ENCODE measurements around the gene SLC23A3.

Gene SLC23A3

DNA sequence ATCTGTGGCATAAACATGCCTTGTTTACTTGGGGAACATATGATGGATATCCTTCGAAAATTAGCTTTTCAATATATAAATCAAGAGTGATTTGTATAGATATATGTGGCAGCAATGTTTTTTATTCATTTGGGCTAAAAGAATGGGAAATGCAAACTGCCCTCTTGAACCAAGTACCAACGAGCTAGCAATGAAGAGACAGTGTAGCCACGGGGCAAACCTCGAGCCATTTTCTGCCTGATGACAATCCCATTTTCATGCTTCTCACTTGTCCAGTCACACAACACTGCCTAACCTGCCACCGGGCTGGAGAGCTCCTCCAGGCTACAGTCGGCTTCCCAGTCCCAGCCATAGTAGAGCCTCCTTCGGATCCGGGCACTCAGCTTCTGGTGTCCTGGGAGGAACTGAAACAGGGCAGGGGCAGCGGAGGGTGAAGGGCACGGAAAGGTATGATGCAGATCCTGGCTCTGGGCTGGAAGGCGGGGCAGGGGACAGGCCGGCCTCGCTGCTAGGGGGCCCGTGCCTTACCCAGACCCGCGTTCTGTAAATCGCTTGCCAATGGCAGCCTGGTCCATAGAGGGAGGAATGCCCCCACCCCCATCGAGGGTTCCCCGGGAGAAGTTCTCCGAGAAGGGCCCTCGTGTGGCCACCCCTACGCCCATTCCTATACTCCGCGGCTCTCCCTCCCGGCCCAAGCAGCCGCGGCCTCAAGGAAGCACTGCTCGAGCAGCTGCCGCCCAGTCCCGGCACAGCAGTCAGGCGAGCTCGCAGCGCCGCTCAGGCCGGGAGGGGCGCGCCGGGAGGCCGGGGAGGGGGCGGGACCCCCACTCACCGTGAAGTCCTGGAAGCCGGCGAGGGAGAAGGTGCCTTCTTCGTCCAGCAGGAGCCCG lies 6.3 kb upstream of the SLC23A3 start:
- peak; percentile 43 for DNase-seq

GRCh38 chr2:219175486-219175885 lies 5.7 kb upstream of the SLC23A3 start:
- no peak for DNase-seq

- no peak for DNase-seq
These were observed 5.0 kb upstream of the SLC23A3 start for GRCh38 chr2:219174801-219175200.

GRCh38 chr2:219174146-219174545 lies 4.3 kb upstream of the SLC23A3 start:
- no peak for DNase-seq

DNA sequence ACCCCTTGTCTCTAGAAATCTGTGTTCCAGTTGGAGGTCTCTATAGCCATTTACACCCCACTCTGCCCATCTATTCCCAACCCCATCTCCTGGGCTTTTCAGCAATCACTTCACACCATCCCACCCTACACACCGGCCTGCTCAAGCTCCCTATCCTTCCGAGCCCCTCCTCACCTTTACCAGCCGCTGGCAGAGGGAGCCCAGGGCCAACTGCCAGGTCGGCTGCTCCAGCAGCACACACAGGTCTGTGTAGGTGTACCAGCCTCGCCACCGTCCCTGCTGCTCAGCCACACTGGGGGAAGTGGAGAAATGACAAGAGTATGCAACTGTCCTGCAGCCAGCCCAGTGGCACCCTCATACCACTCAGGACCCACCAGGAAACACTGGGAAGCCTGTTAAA lies 3.3 kb upstream of the SLC23A3 start:
- no peak for DNase-seq

DNA sequence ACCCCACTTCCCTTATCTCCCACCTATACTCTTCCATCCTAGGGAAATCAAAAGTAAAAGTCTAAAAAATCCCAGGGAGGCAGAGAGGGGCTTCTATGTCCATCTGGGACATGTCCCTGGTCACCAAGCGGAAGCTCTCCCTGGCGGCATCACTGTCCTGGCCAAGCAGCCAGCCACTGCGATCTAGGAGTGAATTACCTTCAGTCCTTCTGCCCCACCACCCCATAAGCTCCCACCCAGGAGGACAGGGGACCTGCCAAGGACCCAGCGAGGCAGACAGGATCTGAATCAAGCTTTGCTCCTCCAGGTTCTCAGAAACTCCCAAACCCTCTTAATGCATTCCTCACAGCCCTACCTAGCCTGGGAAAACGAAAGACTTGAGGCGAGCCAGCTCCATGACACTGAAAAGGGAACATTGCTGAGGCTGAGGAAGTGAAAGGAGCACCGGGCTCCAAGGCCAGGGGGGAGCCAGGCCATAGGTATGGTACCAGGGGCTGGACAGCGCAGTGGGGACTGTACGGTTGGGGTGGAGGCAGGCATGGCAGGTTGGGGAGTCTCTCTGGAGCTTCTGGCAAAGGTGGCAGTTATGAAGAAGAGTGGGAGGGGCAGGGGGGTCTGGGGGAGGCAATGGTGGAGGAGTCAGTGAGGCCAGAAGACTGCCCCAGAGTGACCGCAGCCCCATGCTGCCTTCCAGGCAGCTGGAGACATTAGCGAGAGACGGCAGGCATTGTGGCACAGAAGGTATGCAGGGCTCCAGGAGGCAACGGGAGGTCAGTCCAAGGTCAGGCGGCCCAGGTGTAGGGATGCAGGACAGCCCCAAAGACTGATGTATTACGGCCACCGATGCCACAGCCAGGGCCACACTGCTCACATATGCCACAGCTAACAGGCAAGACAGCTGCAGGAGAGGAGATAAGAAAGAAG lies 2.7 kb upstream of the SLC23A3 start:
- DNase-seq, result peak; percentile 33

DNA sequence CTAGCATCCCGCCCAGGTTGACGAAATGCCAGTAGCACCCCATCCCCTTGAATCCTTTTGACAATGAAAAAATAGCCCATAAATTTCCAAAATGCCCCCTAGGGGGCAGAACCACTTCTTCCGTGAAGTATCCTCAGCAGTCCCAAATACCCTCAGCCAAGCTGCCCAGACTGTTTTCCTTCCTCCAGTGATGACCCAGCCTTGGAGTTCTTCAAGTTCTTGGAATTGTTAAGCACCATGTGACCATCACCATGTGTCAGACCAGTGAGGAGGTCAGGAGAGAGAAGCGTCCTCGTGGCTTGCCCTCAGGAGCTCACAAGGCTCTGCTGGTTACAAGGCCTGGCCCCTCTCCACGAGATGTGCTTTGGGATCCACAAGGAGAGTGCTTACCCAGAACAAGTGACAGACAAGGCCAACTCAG lies 1.4 kb upstream of the SLC23A3 start:
- DNase-seq, result peak; percentile 65

- DNase-seq, result no peak
These were observed 897 bp downstream of the SLC23A3 start for GRCh38 chr2:219168932-219169331.

- DNase-seq, result peak; percentile 40
These were observed 1.3 kb downstream of the SLC23A3 start for GRCh38 chr2:219168526-219168925.

GRCh38 chr2:219167997-219168396 lies 1.8 kb downstream of the SLC23A3 start:
- no peak for DNase-seq

- peak; percentile 33 for DNase-seq
These were observed 4.5 kb downstream of the SLC23A3 start for GRCh38 chr2:219165058-219165911.

DNA sequence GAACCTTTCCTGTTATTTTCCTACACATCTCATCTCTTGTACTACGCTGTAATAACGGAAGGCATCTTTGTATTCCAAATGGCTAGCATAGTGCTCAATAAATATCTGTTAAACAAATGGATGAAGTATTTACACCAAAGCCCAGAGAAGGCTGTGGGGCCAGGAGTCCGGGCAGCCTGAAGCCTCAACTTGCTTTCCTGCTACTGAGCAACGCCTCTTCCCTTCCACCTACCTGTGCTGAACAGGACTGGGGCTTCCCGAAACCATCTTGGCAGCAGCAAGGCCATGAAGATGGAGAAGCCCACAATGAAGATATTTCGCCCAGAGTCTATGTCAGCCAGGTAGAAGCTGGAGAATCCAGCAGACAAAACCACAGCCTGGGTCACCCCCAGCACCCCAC lies 6.7 kb downstream of the SLC23A3 start:
- DNase-seq, result no peak

- DNase-seq, result no peak
These were observed 8.7 kb downstream of the SLC23A3 start for GRCh38 chr2:219161097-219161496.

- DNase-seq, result peak; percentile 94
These were observed 9.4 kb downstream of the SLC23A3 start, which contains the start of gene NHEJ1 for GRCh38 chr2:219160186-219161017. Gene NHEJ1, minus strand, starts transcription at chr2:219160815. Its CDS starts 2,453 bp downstream, at chr2:219158362.

DNA sequence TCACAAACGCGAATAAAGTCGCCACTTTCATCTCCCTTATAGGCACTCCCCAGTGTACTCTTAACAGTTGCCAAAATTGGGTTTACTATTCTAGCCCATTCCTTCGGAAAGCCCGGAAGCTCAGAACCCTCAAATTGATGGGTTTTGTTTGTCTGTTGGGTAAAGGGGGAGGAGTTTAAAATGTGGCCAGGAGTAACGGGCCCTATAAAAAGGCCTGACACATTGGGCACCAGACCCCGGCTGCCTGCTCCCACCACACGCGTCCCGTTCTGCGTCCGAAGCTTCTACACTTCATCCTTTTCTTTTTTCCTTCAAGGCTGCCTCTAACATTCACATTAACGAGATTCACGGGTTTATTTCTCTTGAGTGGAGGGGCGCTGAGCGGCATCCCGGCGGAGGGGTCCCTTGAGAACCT lies 10.1 kb downstream of the SLC23A3 start:
- DNase-seq, result no peak

DNA sequence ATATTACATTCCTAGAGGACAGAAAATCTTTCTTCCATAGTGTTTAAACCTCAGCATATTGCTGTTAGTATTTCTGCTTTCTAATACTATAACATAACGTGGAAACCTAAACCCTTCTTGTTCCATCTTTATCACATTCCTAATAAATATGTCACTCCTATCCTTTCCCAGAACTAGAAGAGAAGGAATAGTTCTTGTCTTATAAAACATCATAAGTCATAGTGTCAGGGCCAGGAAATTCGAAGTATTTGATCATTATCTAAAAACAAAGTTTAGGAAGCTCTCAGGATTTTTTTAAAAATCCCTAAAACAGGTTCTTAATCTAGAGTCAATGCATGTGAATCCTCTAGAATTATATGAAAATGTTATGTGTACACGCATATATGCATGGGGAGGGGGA lies 11.2 kb downstream of the SLC23A3 start:
- no peak for DNase-seq

DNA sequence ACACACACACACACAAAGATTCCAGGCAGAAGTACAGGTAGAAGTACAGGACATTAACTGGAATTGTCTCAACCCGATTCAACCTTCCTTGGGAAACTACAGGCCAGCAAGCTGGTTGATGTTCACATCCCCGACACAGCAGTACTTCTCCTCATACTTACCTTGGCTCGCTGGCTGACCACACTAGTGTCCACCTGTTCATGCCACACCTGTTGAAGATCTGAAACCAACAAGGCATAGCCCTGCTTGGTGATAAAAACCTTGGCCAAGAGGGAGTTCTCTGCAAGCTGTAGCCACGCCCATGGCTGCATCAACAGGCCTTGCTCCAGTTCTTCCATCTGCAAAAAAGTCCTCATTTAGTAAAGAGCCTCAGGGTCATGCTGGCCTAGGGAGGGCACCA lies 11.8 kb downstream of the SLC23A3 start:
- DNase-seq, result peak; percentile 14

DNA sequence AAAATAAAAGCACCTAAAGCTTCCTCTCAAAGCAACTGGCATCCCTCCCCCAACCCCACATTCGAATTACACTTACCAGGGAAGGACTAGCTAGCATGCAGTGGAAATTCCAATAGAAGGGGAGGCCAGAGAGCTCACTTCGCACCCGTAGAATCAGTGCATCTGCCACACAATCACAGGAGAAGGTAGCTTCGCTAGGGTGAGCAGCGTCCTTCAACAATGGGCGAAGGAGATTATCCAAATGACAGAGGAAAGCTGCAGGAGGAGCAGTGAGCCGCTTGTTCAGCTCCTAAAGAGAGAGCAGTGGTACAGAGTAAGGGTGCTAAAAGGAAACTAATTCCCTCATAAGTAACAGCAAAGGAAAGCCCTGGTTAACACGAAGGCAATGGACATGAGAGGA lies 12.4 kb downstream of the SLC23A3 start:
- no peak for DNase-seq

DNA sequence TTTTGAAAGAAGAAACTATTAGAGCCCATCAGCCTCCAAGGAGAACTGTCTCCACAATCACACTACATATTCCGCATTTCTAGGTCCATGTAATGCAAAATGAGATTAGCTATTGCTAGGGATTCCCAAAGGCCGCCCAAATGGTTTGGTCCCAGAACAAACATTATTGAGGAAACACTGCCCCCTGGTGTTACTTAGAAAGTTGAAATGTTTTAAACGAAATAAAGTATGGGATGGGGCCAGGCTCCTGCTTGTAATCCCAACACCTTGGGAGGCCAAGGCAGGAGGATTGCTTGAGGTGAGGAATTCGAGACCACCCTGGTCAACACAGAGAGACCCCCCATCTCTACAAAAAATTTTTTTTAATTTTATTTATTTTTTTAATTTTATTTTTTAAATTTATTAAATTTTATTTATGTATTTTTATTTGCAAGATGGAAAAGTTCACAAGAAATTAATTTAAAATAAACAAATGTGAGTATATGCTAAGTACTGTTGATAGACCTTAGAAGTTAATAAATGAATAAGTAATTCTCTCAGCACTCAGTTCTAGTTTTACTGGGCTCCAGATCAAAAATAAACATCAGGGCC lies 14.7 kb downstream of the SLC23A3 start:
- peak; percentile 88 for DNase-seq

DNA sequence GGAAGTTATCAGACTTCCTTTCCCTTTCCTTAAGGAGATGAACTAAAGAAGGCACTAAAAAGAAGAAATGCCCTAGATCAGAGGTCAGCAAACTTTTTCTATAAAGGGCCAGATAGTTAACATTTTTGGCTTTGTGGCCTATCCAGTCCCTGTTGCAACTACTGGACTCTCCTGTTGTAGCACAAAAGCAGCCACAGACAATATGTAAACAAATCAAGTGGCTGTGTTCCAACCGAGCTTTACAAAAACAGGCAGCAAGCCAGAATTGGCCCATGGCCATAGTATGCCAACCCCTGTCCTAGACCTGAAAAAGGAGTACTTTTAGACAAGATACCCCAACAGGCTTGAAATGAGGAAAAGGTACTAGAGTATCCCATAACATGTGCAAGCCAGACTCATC lies 20.2 kb downstream of the SLC23A3 start:
- DNase-seq, result no peak

DNA sequence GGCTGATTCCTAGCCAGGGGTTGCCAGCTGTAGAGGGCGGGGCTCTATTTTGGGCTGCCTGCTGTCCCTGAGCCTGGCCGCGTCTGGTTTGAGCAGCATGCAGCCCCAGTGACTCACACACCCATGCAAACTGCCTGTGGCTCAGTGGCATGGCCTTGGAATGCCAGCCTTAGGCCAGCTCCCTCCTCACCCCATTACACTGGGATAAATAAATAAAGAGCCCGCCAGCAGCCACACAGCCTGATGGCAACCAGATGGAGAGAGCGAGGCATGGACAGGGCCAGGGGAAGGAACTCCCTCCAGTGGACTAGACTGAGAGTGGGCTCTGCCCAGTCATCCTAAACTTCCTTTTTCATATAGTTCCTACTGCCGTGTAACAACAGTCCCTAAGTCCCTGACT lies 27.5 kb downstream of the SLC23A3 start:
- no peak for DNase-seq

Data from hematopoietic multipotent progenitor cell treated with erythropoietin and hydrocortisone succinate and interleukin-3 and kit ligand, for 8 days (in vitro differentiated cells).